HUES64 (cell line): ENCODE data around the gene BAZ1B.

ENCODE experiments used
- H3K27ac ChIP-seq: 2 replicates; pipeline ENCODE4 v1.7.0; 2013; ENCODE audit warnings: low read depth, low read length, inconsistent platforms
- H3K27me3 ChIP-seq: 2 replicates; pipeline ENCODE4 v1.6.1; 2013; ENCODE audit warnings: mild to moderate bottlenecking, low read length; ENCODE audit not compliant: insufficient read depth
- H3K36me3 ChIP-seq: 2 replicates; pipeline ENCODE4 v1.6.1; 2013; ENCODE audit warnings: mild to moderate bottlenecking, low read length; ENCODE audit not compliant: insufficient read depth
- H3K4me1 ChIP-seq: 2 replicates; pipeline ENCODE4 v1.6.1; 2013; ENCODE audit warnings: mild to moderate bottlenecking, low read length, moderate library complexity; ENCODE audit not compliant: insufficient read depth
- H3K4me3 ChIP-seq: 2 replicates; pipeline ENCODE4 v1.5.1; 2013; ENCODE audit warnings: mild to moderate bottlenecking, low read length, moderate library complexity
- H3K9ac ChIP-seq: 2 replicates; pipeline ENCODE4 v1.6.1; 2013; ENCODE audit warnings: mild to moderate bottlenecking, low read depth, low read length
- H3K9me3 ChIP-seq: 2 replicates; pipeline ENCODE4 v1.6.1; 2013; ENCODE audit warnings: low read depth, low read length; ENCODE audit not compliant: insufficient read depth
- WGBS: fragments of 150-250, 120-280 bp; methylation state at CpG from one replicate; pipeline ENCODE4 v1.1.7; 2013; ENCODE audit warnings: missing lambda C conversion rate; 5-methylcytosine and 5-hydroxymethylcytosine counted together

BAZ1B gene

GRCh38 chr7:73519867-73520672, 2.0 kb downstream of the BAZ1B start:
- no peaks in the 10 kb centered on the region for H3K27me3 ChIP-seq
- no peak overlapping the region for H3K27ac ChIP-seq
- H3K36me3 ChIP-seq = peaks cover 49% of the 10 kb centered on the region
- H3K4me1 ChIP-seq = peaks cover 12% of the 10 kb centered on the region; the same call in 1 of the 2 replicates
- peak overlapping the region; percentile 70 for H3K4me3 ChIP-seq
- H3K9ac ChIP-seq = peak overlapping the region; percentile 88
- no peaks in the 10 kb centered on the region for H3K9me3 ChIP-seq
- 77% methylated on average over 17 of the region's 18 CpGs for WGBS

- Histone ChIP-seq H3K4me1 (peaks cover 12% of the 10 kb centered on the region; the same call in 1 of the 2 replicates), H3K27me3 (no peaks in the 10 kb centered on the region), H3K9me3 (no peaks in the 10 kb centered on the region), H3K36me3 (peaks cover 64% of the 10 kb centered on the region), H3K4me3 (peak overlapping the region; percentile 18; the same call in 1 of the 2 replicates), H3K9ac (no peak overlapping the region), H3K27ac (no peak overlapping the region)
- 95% methylated on average over 5 of the region's 5 CpGs for WGBS
Observed at GRCh38 chr7:73518470-73518869, 3.6 kb downstream of the BAZ1B start.

- Histone ChIP-seq H3K27me3 (no peaks in the 10 kb centered on the region), H3K4me1 (peaks cover 12% of the 10 kb centered on the region; the same call in 1 of the 2 replicates), H3K9me3 (no peaks in the 10 kb centered on the region), H3K9ac (no peak overlapping the region), H3K36me3 (peaks cover 74% of the 10 kb centered on the region), H3K27ac (no peak overlapping the region), H3K4me3 (no peak overlapping the region)
- 99% methylated on average over 6 of the region's 6 CpGs for WGBS
Observed at GRCh38 chr7:73517241-73517995, 4.7 kb downstream of the BAZ1B start.

- WGBS = 92% methylated on average over 3 of the region's 3 CpGs
- no peak overlapping the region for H3K4me3 ChIP-seq
- H3K27me3 ChIP-seq = no peaks in the 10 kb centered on the region
- H3K36me3 ChIP-seq = peaks cover 93% of the 10 kb centered on the region
- H3K9me3 ChIP-seq = no peaks in the 10 kb centered on the region
- peaks cover 8% of the 10 kb centered on the region; the same call in 1 of the 2 replicates for H3K4me1 ChIP-seq
- H3K9ac ChIP-seq = no peak overlapping the region
- no peak overlapping the region for H3K27ac ChIP-seq
Observed at GRCh38 chr7:73515178-73515577, 6.9 kb downstream of the BAZ1B start.

GRCh38 chr7:73512018-73512780, 9.9 kb downstream of the BAZ1B start:
- Histone ChIP-seq H3K4me3 (no peak overlapping the region), H3K27ac (no peak overlapping the region), H3K4me1 (no peaks in the 10 kb centered on the region), H3K9me3 (no peaks in the 10 kb centered on the region), H3K27me3 (no peaks in the 10 kb centered on the region), H3K36me3 (peaks cover 95% of the 10 kb centered on the region), H3K9ac (no peak overlapping the region)
- WGBS = 100% methylated on average over 4 of the region's 8 CpGs

GRCh38 chr7:73509463-73509862, 12.6 kb downstream of the BAZ1B start:
- Histone ChIP-seq H3K4me1 (no peaks in the 10 kb centered on the region), H3K9ac (no peak overlapping the region), H3K4me3 (no peak overlapping the region), H3K27me3 (no peaks in the 10 kb centered on the region), H3K36me3 (peaks cover 92% of the 10 kb centered on the region), H3K27ac (no peak overlapping the region), H3K9me3 (no peaks in the 10 kb centered on the region)
- WGBS = 94% methylated on average over 5 of the region's 5 CpGs

- Histone ChIP-seq H3K27me3 (no peaks in the 10 kb centered on the region), H3K36me3 (peaks cover 94% of the 10 kb centered on the region), H3K4me3 (no peak overlapping the region), H3K27ac (no peak overlapping the region), H3K9ac (no peak overlapping the region), H3K9me3 (no peaks in the 10 kb centered on the region), H3K4me1 (no peaks in the 10 kb centered on the region)
- 90% methylated on average over 2 of the region's 2 CpGs for WGBS
Observed at GRCh38 chr7:73507556-73507955, 14.5 kb downstream of the BAZ1B start.

GRCh38 chr7:73504920-73505319, 17.2 kb downstream of the BAZ1B start:
- no peaks in the 10 kb centered on the region for H3K9me3 ChIP-seq
- WGBS = 100% methylated on average over 1 of the region's 1 CpG
- peaks cover 93% of the 10 kb centered on the region for H3K36me3 ChIP-seq
- H3K4me3 ChIP-seq = no peak overlapping the region
- H3K4me1 ChIP-seq = no peaks in the 10 kb centered on the region
- no peak overlapping the region for H3K27ac ChIP-seq
- no peak overlapping the region for H3K9ac ChIP-seq
- no peaks in the 10 kb centered on the region for H3K27me3 ChIP-seq

- no peak overlapping the region for H3K9ac ChIP-seq
- H3K4me1 ChIP-seq = no peaks in the 10 kb centered on the region
- H3K4me3 ChIP-seq = no peak overlapping the region
- no peaks in the 10 kb centered on the region for H3K9me3 ChIP-seq
- H3K36me3 ChIP-seq = peaks cover 93% of the 10 kb centered on the region
- WGBS = 98% methylated on average over 2 of the region's 2 CpGs
- no peaks in the 10 kb centered on the region for H3K27me3 ChIP-seq
- H3K27ac ChIP-seq = no peak overlapping the region
Observed at GRCh38 chr7:73504017-73504416, 18.1 kb downstream of the BAZ1B start.

GRCh38 chr7:73503229-73503628, 18.9 kb downstream of the BAZ1B start:
- Histone ChIP-seq H3K4me1 (no peaks in the 10 kb centered on the region), H3K36me3 (peaks cover 94% of the 10 kb centered on the region), H3K9ac (no peak overlapping the region), H3K27ac (no peak overlapping the region), H3K4me3 (no peak overlapping the region), H3K9me3 (no peaks in the 10 kb centered on the region), H3K27me3 (no peaks in the 10 kb centered on the region)
- WGBS = 97% methylated on average over 4 of the region's 5 CpGs

- no peaks in the 10 kb centered on the region for H3K27me3 ChIP-seq
- no peak overlapping the region for H3K27ac ChIP-seq
- WGBS = 97% methylated on average over 6 of the region's 7 CpGs
- H3K9ac ChIP-seq = no peak overlapping the region
- no peak overlapping the region for H3K4me3 ChIP-seq
- no peaks in the 10 kb centered on the region for H3K9me3 ChIP-seq
- H3K36me3 ChIP-seq = peaks cover 97% of the 10 kb centered on the region
- no peaks in the 10 kb centered on the region for H3K4me1 ChIP-seq
Observed at GRCh38 chr7:73496626-73497025, 25.5 kb downstream of the BAZ1B start.
